Stimulated activated CD4-positive, alpha-beta T cell treated with anti-CD3 and anti-CD28 coated beads, Interleukin-4, amount 100 ng/mL, for 4 hours (primary cell): ENCODE measurements around the gene DDI1.

Experiments used
- DNase-seq, 2 experiments: peaks; one replicate each; pipeline ENCODE4 v3.0.0-alpha.2; 2020

The DDI1 gene

GRCh38 chr11:104086621-104087020 lies 50.2 kb downstream of the DDI1 start:
- DNase-seq = no peak
